Activated T-cell treated with anti-CD3 and anti-CD28 coated beads, Interleukin-2, amount 50 U/mL, for 4 hours (primary cell): ENCODE data around the gene GOLGA8S. TPM values are rescaled to one million over a fixed set of nuclear protein-coding genes. Genes with fewer than 3 reads are reported as not detected.
"Not testable (repeated sequence)": the region's sequence is repeated elsewhere in the genome, so short reads cannot be mapped to it uniquely, and the experiment has no call there.

Source experiments
- ATAC-seq, 2 donors: fragments of 200-7000 bp; cut with Tn5 transposase; one replicate each; pipeline ENCODE4 v1.10.0; 2021
- DNase-seq: peaks from one replicate; pipeline ENCODE4 v3.0.0-alpha.2; 2020
- H3K27me3 Mint-ChIP-seq: one replicate; pipeline ENCODE4 v1.8.0; 2021; ENCODE audit warnings: low read depth, mixed read lengths
- H3K36me3 Mint-ChIP-seq: one replicate; pipeline ENCODE4 v1.8.0; 2022; ENCODE audit warnings: mixed read lengths; ENCODE audit not compliant: insufficient read depth
- H3K4me1 Mint-ChIP-seq: one replicate; pipeline ENCODE4 v1.8.0; 2021; ENCODE audit warnings: low read depth, mixed read lengths
- H3K4me3 Mint-ChIP-seq: one replicate; pipeline ENCODE4 v1.8.0; 2021; ENCODE audit warnings: mild to moderate bottlenecking, moderate library complexity, mixed read lengths
- H3K9me3 Mint-ChIP-seq: one replicate; pipeline ENCODE4 v1.8.0; 2021; ENCODE audit warnings: mixed read lengths
- total RNA-seq, 3 donors: library from RNA; stranded (reverse); gene quantifications; one replicate each; pipeline ENCODE4 v1.2.1, GENCODE V29; 2021

Gene GOLGA8S
- total RNA-seq, 3 donors from 2014 or later, result not detected

DNA sequence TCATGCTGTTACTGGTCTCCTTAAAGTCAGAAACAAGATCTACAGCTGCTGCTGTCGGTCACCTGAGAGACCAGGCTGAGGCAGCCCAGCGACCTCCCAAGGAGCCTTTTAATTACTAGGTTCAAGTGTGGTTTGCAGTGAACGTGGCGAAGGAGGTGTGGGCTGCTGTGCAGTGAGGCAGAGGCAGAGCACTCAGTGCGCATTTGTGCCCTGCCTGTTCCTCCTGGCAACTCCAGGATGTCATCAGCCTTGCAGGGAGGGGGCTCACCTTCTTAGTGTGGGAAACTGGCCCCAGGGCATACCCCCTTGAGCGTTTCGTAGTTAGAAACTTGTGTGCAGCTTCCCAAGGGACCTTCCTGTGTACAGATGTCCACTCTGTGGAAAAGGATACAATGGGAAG lies 26.6 kb downstream of the GOLGA8S start:
- not testable (repeated sequence) for H3K4me3 Mint-ChIP-seq, H3K36me3 Mint-ChIP-seq, H3K9me3 Mint-ChIP-seq, DNase-seq, H3K4me1 Mint-ChIP-seq, H3K27me3 Mint-ChIP-seq, ATAC-seq

DNA sequence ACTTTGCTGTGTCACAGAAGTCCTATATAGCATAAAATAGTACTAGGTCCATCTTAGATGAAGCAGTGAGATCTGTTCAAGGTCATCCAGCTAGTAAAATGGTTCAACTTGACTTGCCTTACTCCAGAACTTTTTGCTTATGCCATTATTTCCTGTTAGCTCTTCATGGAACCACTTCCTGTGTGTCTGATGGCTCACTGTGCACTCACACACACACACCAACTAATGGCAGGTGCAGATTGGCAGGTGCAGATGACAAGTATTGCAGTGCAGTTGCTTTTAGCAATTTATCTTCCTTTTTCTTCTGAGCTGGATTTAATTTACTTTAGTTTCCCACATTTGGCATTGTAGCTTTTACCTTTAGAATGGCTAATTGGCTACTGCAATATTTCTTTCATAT lies 29.8 kb downstream of the GOLGA8S start:
- no peak for DNase-seq
- Mint-ChIP-seq H3K36me3 (no peaks in the 10 kb centered on the region), H3K9me3 (no peaks in the 10 kb centered on the region), H3K27me3 (peaks cover 9% of the 10 kb centered on the region), H3K4me3 (no peak overlapping the region), H3K4me1 (no peaks in the 10 kb centered on the region)
- ATAC-seq, result no peak

GRCh38 chr15:23385886-23386430 lies 31.4 kb downstream of the GOLGA8S start:
- no peaks in the 10 kb centered on the region for H3K9me3 Mint-ChIP-seq
- no peaks in the 10 kb centered on the region for H3K4me1 Mint-ChIP-seq
- no peaks in the 10 kb centered on the region for H3K36me3 Mint-ChIP-seq
- H3K4me3 Mint-ChIP-seq, result no peak overlapping the region
- ATAC-seq (no peak), DNase-seq (no peak)
- H3K27me3 Mint-ChIP-seq, result peaks cover 9% of the 10 kb centered on the region

DNA sequence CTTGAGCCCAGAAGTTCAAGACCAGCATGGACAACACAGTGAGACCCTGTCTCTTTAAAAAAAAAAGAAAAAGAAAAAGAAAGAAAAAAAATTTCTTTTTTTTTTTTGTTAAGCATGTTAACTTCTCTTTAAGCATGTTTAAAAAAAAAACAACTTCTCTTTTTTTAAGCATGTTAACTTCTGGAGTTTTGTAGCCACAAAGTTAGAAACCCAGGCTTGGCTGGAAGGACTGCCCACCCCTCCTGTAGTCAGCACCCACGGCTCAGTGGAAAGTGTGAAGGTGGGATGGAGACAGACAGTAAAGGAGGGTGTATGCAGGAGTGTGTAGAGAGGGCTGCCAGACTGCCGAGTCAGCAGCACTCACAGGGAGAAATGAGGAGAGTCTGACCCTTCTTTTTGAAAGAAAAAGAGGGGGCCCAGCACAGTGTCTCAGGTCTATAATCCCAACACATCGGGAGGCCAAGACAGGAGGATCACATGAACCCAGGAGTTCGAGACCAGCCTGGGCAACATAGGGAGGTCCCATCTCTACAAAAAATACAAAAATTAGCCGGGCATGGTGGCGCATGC lies 33.2 kb downstream of the GOLGA8S start:
- no peak for ATAC-seq
- Mint-ChIP-seq H3K4me3 (no peak overlapping the region), H3K4me1 (no peaks in the 10 kb centered on the region), H3K27me3 (peaks cover 9% of the 10 kb centered on the region), H3K9me3 (no peaks in the 10 kb centered on the region), H3K36me3 (no peaks in the 10 kb centered on the region)
- no peak for DNase-seq

- Mint-ChIP-seq H3K4me3 (no peak overlapping the region), H3K9me3 (no peaks in the 10 kb centered on the region), H3K36me3 (no peaks in the 10 kb centered on the region), H3K27me3 (peaks cover 8% of the 10 kb centered on the region), H3K4me1 (no peaks in the 10 kb centered on the region)
- ATAC-seq, result no peak
- DNase-seq, result no peak
These were observed 40.6 kb downstream of the GOLGA8S start for GRCh38 chr15:23395030-23395692.

GRCh38 chr15:23395832-23396231 lies 41.3 kb downstream of the GOLGA8S start:
- H3K9me3 Mint-ChIP-seq, result no peaks in the 10 kb centered on the region
- H3K36me3 Mint-ChIP-seq, result no peaks in the 10 kb centered on the region
- peaks cover 8% of the 10 kb centered on the region for H3K27me3 Mint-ChIP-seq
- ATAC-seq, result no peak
- DNase-seq, result no peak
- H3K4me1 Mint-ChIP-seq, result no peaks in the 10 kb centered on the region
- no peak overlapping the region for H3K4me3 Mint-ChIP-seq

- DNase-seq (no peak), ATAC-seq (no peak)
- no peak overlapping the region for H3K4me3 Mint-ChIP-seq
- H3K36me3 Mint-ChIP-seq, result no peaks in the 10 kb centered on the region
- H3K4me1 Mint-ChIP-seq, result no peaks in the 10 kb centered on the region
- peaks cover 8% of the 10 kb centered on the region for H3K27me3 Mint-ChIP-seq
- no peaks in the 10 kb centered on the region for H3K9me3 Mint-ChIP-seq
These were observed 43.2 kb downstream of the GOLGA8S start for GRCh38 chr15:23397779-23398178.

DNA sequence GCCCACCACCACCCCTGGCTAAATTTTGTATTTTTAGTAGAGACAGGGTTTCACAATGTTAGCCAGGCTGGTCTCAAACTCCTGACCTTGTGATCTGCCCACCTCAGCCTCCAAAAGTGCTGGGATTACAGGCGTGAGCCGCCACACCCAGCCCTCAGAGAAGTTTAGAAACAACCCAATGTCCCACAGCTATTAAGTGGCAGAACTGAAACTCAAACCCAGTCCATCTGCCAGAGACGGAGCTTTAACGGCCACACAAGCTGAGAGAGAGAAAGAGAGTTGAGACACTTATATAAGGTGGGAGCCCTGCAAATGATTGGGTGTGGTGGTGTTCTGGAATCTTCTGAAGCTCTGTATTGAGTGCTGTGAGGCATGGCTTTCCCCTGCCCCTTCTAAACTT lies 43.8 kb downstream of the GOLGA8S start:
- not testable (repeated sequence) for H3K36me3 Mint-ChIP-seq, DNase-seq, ATAC-seq, H3K4me3 Mint-ChIP-seq, H3K27me3 Mint-ChIP-seq, H3K4me1 Mint-ChIP-seq, H3K9me3 Mint-ChIP-seq

- not testable (repeated sequence) for H3K4me3 Mint-ChIP-seq, H3K9me3 Mint-ChIP-seq, H3K36me3 Mint-ChIP-seq, H3K4me1 Mint-ChIP-seq, H3K27me3 Mint-ChIP-seq, DNase-seq, ATAC-seq
These were observed 44.7 kb downstream of the GOLGA8S start for GRCh38 chr15:23399207-23399606.

GRCh38 chr15:23401627-23402026 lies 47.1 kb downstream of the GOLGA8S start:
- Mint-ChIP-seq H3K9me3 (no peaks in the 10 kb centered on the region), H3K27me3 (peaks cover 1% of the 10 kb centered on the region), H3K36me3 (no peaks in the 10 kb centered on the region), H3K4me1 (no peaks in the 10 kb centered on the region), H3K4me3 (no peak overlapping the region)
- no peak for ATAC-seq
- DNase-seq, result no peak

DNA sequence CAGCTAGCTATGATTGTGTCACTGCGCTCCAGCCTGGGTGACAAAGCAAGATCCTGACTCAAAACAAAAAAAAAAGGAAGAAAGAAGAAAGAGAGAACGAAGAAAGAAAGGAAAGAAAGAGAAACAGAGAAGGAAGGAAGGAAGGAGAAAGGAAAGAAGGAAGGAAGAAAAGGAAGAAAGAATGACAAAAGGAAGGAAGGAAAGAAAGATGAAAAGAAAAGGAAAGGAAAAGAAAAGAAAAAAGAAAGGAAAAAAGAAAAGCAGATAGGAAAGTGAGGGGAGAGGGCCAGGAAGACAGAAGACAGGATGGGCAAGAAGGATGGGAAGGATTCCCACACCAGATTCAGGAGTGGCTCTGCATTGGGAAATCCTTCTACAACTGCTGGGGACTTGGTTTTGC lies 47.6 kb downstream of the GOLGA8S start:
- ATAC-seq, result no peak
- H3K4me3 Mint-ChIP-seq, result no peak overlapping the region
- H3K4me1 Mint-ChIP-seq, result no peaks in the 10 kb centered on the region
- H3K36me3 Mint-ChIP-seq, result no peaks in the 10 kb centered on the region
- no peak for DNase-seq
- H3K9me3 Mint-ChIP-seq, result no peaks in the 10 kb centered on the region
- H3K27me3 Mint-ChIP-seq, result peaks cover 5% of the 10 kb centered on the region

DNA sequence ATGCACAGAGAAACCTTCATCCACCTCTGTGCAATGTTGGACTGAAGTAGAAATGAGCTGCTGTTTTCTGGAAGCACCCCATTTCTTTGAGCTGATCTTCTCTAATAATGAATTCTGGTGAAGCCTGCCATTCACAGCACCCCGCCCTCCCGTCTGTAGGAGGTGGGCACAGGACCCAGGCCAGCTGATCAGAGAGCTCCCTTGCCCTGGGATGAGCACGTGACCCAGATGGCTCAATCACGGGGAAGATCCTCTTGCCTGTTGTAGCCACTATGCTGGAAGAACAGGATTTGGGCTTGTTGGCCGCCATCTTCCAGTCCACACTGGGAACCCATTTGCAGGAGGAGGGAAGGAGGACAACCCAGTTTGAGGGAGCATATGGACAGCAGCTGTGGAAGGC lies 48.0 kb downstream of the GOLGA8S start:
- DNase-seq (no peak), ATAC-seq (no peak)
- H3K4me1 Mint-ChIP-seq, result no peaks in the 10 kb centered on the region
- no peaks in the 10 kb centered on the region for H3K9me3 Mint-ChIP-seq
- H3K36me3 Mint-ChIP-seq, result no peaks in the 10 kb centered on the region
- H3K27me3 Mint-ChIP-seq, result peaks cover 5% of the 10 kb centered on the region
- no peak overlapping the region for H3K4me3 Mint-ChIP-seq

DNA sequence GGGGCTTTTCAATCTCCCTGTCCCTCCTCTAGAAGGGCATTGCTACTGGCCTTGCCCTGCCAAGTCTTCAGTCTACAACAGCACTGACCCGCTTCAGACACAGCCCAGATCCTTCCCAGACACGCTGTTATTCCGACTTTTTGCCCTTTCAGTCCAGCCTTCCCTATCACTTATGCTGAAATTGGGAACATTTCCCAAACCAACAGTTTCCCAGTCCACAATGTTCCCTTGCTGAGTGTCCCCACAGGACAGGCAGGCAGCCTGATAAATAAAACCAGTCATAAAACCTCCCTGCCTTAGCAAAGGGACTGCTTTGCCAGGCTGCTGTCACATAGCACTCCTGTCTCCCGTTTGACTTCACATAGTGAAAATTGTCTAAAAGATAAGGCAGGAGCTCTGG lies 49.0 kb downstream of the GOLGA8S start:
- ATAC-seq (no peak), DNase-seq (no peak)
- no peaks in the 10 kb centered on the region for H3K36me3 Mint-ChIP-seq
- no peaks in the 10 kb centered on the region for H3K9me3 Mint-ChIP-seq
- peaks cover 5% of the 10 kb centered on the region for H3K27me3 Mint-ChIP-seq
- H3K4me1 Mint-ChIP-seq, result no peaks in the 10 kb centered on the region
- H3K4me3 Mint-ChIP-seq, result no peak overlapping the region

DNA sequence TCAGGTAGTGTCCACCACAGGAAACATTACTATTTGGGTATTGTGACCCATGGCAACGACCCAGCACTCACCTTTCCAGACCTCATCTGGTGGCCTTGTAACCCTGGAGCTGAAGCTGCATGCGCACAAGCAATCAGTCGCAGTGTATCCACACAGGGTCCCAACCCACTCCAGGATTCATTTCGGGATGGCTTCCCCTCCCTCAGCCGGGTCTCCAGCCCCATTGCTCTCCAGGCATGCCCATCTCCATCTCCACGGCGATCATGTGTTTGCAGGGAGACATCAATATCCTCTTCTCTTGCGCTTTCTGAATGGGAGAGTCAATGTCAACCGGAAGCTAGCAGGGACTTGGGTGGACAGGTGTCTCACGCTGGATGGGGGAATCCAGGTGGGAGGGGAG lies 57.3 kb downstream of the GOLGA8S start:
- no peak for ATAC-seq
- no peaks in the 10 kb centered on the region for H3K4me1 Mint-ChIP-seq
- no peaks in the 10 kb centered on the region for H3K9me3 Mint-ChIP-seq
- peaks cover 5% of the 10 kb centered on the region for H3K27me3 Mint-ChIP-seq
- no peaks in the 10 kb centered on the region for H3K36me3 Mint-ChIP-seq
- no peak overlapping the region for H3K4me3 Mint-ChIP-seq
- DNase-seq, result no peak

DNA sequence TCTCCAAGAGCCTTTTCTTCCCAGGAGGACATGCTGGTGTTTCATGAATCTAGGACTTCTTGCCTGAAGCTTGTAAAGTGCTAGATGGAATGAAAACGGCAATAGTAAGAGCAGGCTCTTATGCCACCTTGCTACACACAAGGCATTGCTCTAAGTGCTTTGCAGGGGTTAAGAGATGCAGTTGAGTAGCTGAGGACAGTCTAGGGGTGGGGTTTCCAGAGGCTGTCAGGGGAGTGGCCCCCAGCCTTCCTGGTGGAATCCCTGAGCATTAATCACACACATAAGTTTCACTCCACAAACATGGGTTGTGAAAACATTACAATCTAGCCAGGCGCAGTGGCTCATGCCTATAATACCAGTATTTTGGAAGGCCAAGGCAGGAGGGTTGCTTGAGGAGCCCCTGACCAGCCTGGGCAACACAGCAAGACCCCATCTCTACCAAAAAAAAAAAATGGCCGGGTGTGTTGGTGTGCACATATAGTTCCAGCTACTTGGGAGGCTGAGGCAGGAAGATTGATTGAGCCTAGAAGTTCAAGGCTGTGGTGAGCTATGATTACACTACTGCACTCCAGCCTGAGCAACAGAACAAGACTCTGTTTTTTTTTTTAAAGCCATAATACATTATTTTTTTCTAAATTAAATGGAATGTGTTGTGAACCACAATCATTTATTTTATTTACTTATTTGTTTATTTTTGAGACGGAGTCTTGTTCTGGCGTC lies 58.5 kb downstream of the GOLGA8S start:
- not testable (repeated sequence) for H3K4me1 Mint-ChIP-seq, H3K9me3 Mint-ChIP-seq, ATAC-seq, H3K36me3 Mint-ChIP-seq, H3K27me3 Mint-ChIP-seq, DNase-seq, H3K4me3 Mint-ChIP-seq
